Endothelial cell of umbilical vein (primary cell): Measurements from ENCODE around the gene NUPR2. TPM values are rescaled to one million over a fixed set of nuclear protein-coding genes. Genes with fewer than 3 reads are reported as not detected.
"Not testable (repeated sequence)": the region's sequence is repeated elsewhere in the genome, so short reads cannot be mapped to it uniquely, and the experiment has no call there.

Experiments
- BruUV-seq: library from RNA; stranded (reverse); fragments of 400-500 nt; replicated peaks from 2 replicates; lab custom pipeline; 2021; lab: Mats Ljungman, UMichigan
- CTCF ChIA-PET: fragments of 300-600, 350-600 bp; sonication (Branson Sonifier 250); formaldehyde crosslinking; loops from one replicate; lab custom pipeline; 2021; ENCODE audit warnings: antibody characterized with exemption, inconsistent platforms; lab: Charles Lee
- POLR2A ChIA-PET: fragments of 300-600, 350-600 bp; sonication (Branson Sonifier 250); formaldehyde crosslinking; loops from one replicate; lab custom pipeline; 2021; ENCODE audit warnings: antibody characterized with exemption, inconsistent platforms; lab: Charles Lee
- DNase-seq: peaks from one replicate; pipeline ENCODE4 v3.0.0-alpha.2; 2011; ENCODE audit warnings: low read depth, low spot score
- FAIRE-seq: peaks from 2 replicates; lab custom pipeline; 2011; peaks lifted over from hg19 to GRCh38; lab: Jason Lieb, UNC
- H2AFZ ChIP-seq: 2 replicates; pipeline ENCODE4 v1.6.0; 2012; ENCODE audit warnings: low read depth, low read length, control low read depth, inconsistent platforms
- H3K27ac ChIP-seq: 2 replicates; pipeline ENCODE4 v1.5.1; 2011; ENCODE audit warnings: low read depth, mild to moderate bottlenecking, control low read depth, low read length, moderate library complexity; ENCODE audit not compliant: insufficient read depth
- H3K27me3 ChIP-seq, 2 experiments: 2 replicates each; pipeline versions ENCODE4 v1.6.0 to v1.6.1; 2011; ENCODE audit warnings: low read length in 2 of 2, mixed read lengths in 1 of 2; ENCODE audit not compliant: control insufficient read depth in 2 of 2, insufficient read depth in 2 of 2
- H3K36me3 ChIP-seq, 2 experiments: 2 replicates in 1 of 2; 3 replicates in 1 of 2; pipeline ENCODE4 v1.5.1; 2011; ENCODE audit warnings: low read length in 2 of 2, mild to moderate bottlenecking in 1 of 2, moderate library complexity in 1 of 2; ENCODE audit not compliant: control insufficient read depth in 2 of 2, insufficient read depth in 2 of 2; ENCODE audit errors: extremely low read depth in 1 of 2
- H3K4me1 ChIP-seq: 3 replicates; pipeline ENCODE4 v1.5.1; 2011; ENCODE audit warnings: mild to moderate bottlenecking, low read length; ENCODE audit not compliant: control insufficient read depth, insufficient read depth; ENCODE audit errors: extremely low read depth
- H3K4me2 ChIP-seq: 2 replicates; pipeline ENCODE4 v1.6.1; 2011; ENCODE audit warnings: low read length, control low read depth, mixed read lengths; ENCODE audit not compliant: insufficient read depth
- H3K4me3 ChIP-seq, 3 experiments: fragments of 200-600 bp in 1 of 3; sonication (generic), shearing (Covaris generic) in 1 of 3; replicated peaks in 1 of 3; 2 replicates each; pipeline ENCODE4 v1.5.1; 2011 to 2016; ENCODE audit warnings: control low read depth in 3 of 3, low read length in 3 of 3, mild to moderate bottlenecking in 2 of 3, inconsistent platforms in 1 of 3, low read depth in 1 of 3, moderate library complexity in 1 of 3; ENCODE audit not compliant: insufficient read depth in 1 of 3
- H3K79me2 ChIP-seq: 2 replicates; pipeline ENCODE4 v1.6.0; 2012; ENCODE audit warnings: low read length, inconsistent platforms; ENCODE audit not compliant: control insufficient read depth, insufficient read depth
- H3K9ac ChIP-seq: replicated peaks from 2 replicates; pipeline ENCODE3; 2011; ENCODE audit warnings: low read length, control low read depth; ENCODE audit not compliant: insufficient read depth; ENCODE audit errors: extremely low read depth
- H3K9me1 ChIP-seq: replicated peaks from 3 replicates; pipeline ENCODE4 v1.6.0; 2011; ENCODE audit warnings: mild to moderate bottlenecking, low read length; ENCODE audit not compliant: control insufficient read depth, insufficient read depth; ENCODE audit errors: extremely low read depth
- H3K9me3 ChIP-seq: replicated peaks from 2 replicates; pipeline ENCODE4 v1.5.1; 2012; ENCODE audit warnings: low read length, inconsistent platforms; ENCODE audit not compliant: control insufficient read depth, insufficient read depth
- H4K20me1 ChIP-seq: replicated peaks from 2 replicates; pipeline ENCODE3; 2011; ENCODE audit warnings: mild to moderate bottlenecking, low read length; ENCODE audit not compliant: control insufficient read depth, insufficient read depth; ENCODE audit errors: extremely low read depth
- CTCF ChIP-seq, 2 donors: IDR thresholded peaks; 1 replicate in 1 of 2; 2 replicates in 1 of 2; pipeline ENCODE4 v1.5.1; 2011; ENCODE audit warnings: low read length in 2 of 2, mild to moderate bottlenecking in 2 of 2, moderate library complexity in 2 of 2, control low read depth in 1 of 2, inconsistent platforms in 1 of 2, low read depth in 1 of 2; ENCODE audit not compliant: insufficient read depth in 1 of 2; ENCODE audit errors: extremely low read depth in 1 of 2
- EZH2 ChIP-seq: IDR thresholded peaks from 2 replicates; pipeline ENCODE4 v1.6.1; 2012; ENCODE audit warnings: borderline replicate concordance, low read depth, mild to moderate bottlenecking, moderate library complexity, low read length, inconsistent platforms; ENCODE audit not compliant: severe bottlenecking
- FOS ChIP-seq: IDR thresholded peaks from 2 replicates; pipeline ENCODE4 v1.6.1; 2011; ENCODE audit warnings: mild to moderate bottlenecking, low read length, moderate library complexity, borderline replicate concordance; ENCODE audit not compliant: insufficient read depth
- GATA2 ChIP-seq: IDR thresholded peaks from 2 replicates; pipeline ENCODE4 v1.7.0; 2011; ENCODE audit warnings: low read depth, mild to moderate bottlenecking, moderate library complexity, mixed read lengths, low read length; ENCODE audit not compliant: insufficient read length, insufficient read depth
- JUN ChIP-seq: IDR thresholded peaks from 2 replicates; pipeline ENCODE4 v1.6.1; 2011; ENCODE audit warnings: borderline replicate concordance, low read depth; ENCODE audit not compliant: insufficient read length, insufficient read depth
- MAX ChIP-seq: IDR thresholded peaks from 2 replicates; pipeline ENCODE4 v1.6.1; 2011; ENCODE audit not compliant: insufficient read depth, insufficient read length
- MYC ChIP-seq: IDR thresholded peaks from one replicate; pipeline ENCODE4 v1.6.1; 2011; ENCODE audit warnings: mild to moderate bottlenecking, low read depth, low read length
- POLR2A ChIP-seq: IDR thresholded peaks from 2 replicates; pipeline ENCODE4 v1.6.1; 2012; ENCODE audit warnings: low read depth, mild to moderate bottlenecking, control low read depth, low read length
- POLR2AphosphoS5 ChIP-seq: IDR thresholded peaks from 2 replicates; pipeline ENCODE4 v1.6.1; 2012; ENCODE audit warnings: low read depth, mild to moderate bottlenecking, control low read depth, low read length, moderate library complexity; ENCODE audit not compliant: insufficient read depth
- dilution Hi-C: fragments of 300-500 bp; cut with MboI; formaldehyde crosslinking; loops from one replicate; pipeline ENCODE4 v1.15.0; 2019; ENCODE audit warnings: low sequenced_read_pairs; ENCODE audit not compliant: extremely low pct_ligation_motif_present
- intact Hi-C: fragments of 100-400 bp; cut with micrococcal nuclease; formaldehyde crosslinking; loops from one replicate; pipeline ENCODE4 v1.10.0; 2022
- polyA plus RNA-seq, 4 experiments: library from polyadenylated mRNA; depleted of rRNA in 3 of 4; stranded (reverse) in 3 of 4; unstranded in 1 of 4; fragments of >200 nt; gene quantifications; 2 replicates each; pipeline versions ENCODE4 v1.2.1 to v1.2.3, GENCODE V29; 2011 to 2012; ENCODE audit warnings: missing spikeins in 1 of 4
- total RNA-seq: library from RNA; stranded (reverse); gene quantifications from 2 replicates; pipeline ENCODE4 v1.2.3, GENCODE V29; 2021

NUPR2 gene
- total and polyA plus RNA-seq, 2 donors (not counting 3 experiments of a cell fraction or from before 2014, with no cell fraction given), result not detected

GRCh38 chr7:56099653-56100052, 16.6 kb downstream of the NUPR2 start:
- POLR2A ChIA-PET, result no interaction called here

GRCh38 chr7:56098187-56099008, 17.8 kb downstream of the NUPR2 start:
- H3K27me3 ChIP-seq, H4K20me1 ChIP-seq, BruUV-seq, FAIRE-seq, H3K27ac ChIP-seq, intact Hi-C loops, DNase-seq, H2AFZ ChIP-seq, H3K79me2 ChIP-seq, H3K4me3 ChIP-seq, H3K4me2 ChIP-seq, H3K9me3 ChIP-seq, H3K9me1 ChIP-seq, H3K4me1 ChIP-seq, H3K9ac ChIP-seq, dilution Hi-C loops: not testable (repeated sequence)
- ChIA-PET POLR2A (interaction anchor here (0.5 to 0.7 kb wide), 2 partner anchors 33 to 54 kb away, joined by 3 to 6 read pairs; no protein-coding TSS in a partner anchor), CTCF (interaction anchor here (0.8 to 1.1 kb wide), 2 partner anchors 8 to 29 kb away, joined by 3 read pairs; partner anchors contain the start of gene CHCHD2)
- H3K36me3 ChIP-seq, result peaks cover 6 to 13% of the 10 kb centered on the region in 2 experiments

More at GRCh38 chr7:56099653-56100052, 16.6 kb downstream of the NUPR2 start:
- H3K27ac ChIP-seq, result no peak overlapping the region
- DNase-seq (no peak), FAIRE-seq (peak; percentile 15)
- H3K4me3 ChIP-seq, result no peak overlapping the region
- TF ChIP-seq POLR2AphosphoS5 (no peak), MAX (no peak), MYC (no peak), GATA2 (no peak), EZH2 (no peak), FOS (no peak), CTCF (IDR thresholded peaks at IDR 0.05; ENCODE audit: extremely low read depth in 1 of 2, insufficient read depth in 1 of 2, low read depth in 1 of 2, low read length in 2 of 2) (no peak), POLR2A (no peak), JUN (no peak)
- peaks cover 13 to 19% of the 10 kb centered on the region in 2 experiments for H3K36me3 ChIP-seq
- no peak overlapping the region for H3K9ac ChIP-seq
- no peaks in the 10 kb centered on the region for H4K20me1 ChIP-seq
- no peaks in the 10 kb centered on the region for H3K9me1 ChIP-seq
- no TSS peak for BruUV-seq
- CTCF ChIA-PET, result no interaction called here
- peaks cover 10% of the 10 kb centered on the region for H3K79me2 ChIP-seq
- no peaks in the 10 kb centered on the region for H3K27me3 ChIP-seq
- dilution Hi-C loops (no loop called here), intact Hi-C loops (loop anchor here (10.0 kb wide), 2 partner anchors 525 to 735 kb away; partner anchors contain the start of genes LANCL2 and VOPP1)
- H3K9me3 ChIP-seq, result no peaks in the 10 kb centered on the region
- H2AFZ ChIP-seq, result no peak overlapping the region
- H3K4me1 ChIP-seq, result no peaks in the 10 kb centered on the region
- no peak overlapping the region for H3K4me2 ChIP-seq
